NCI-H128 (cell line): ENCODE measurements around the gene NPIPB2.
"Not testable (repeated sequence)": the region's sequence is repeated elsewhere in the genome, so short reads cannot be mapped to it uniquely, and the experiment has no call there.

Source experiments
- DNase-seq: peaks from one replicate; lab custom pipeline; 2025; ENCODE audit not compliant: unreplicated experiment; lab: John Stamatoyannopoulos, UW

The NPIPB2 gene

DNA sequence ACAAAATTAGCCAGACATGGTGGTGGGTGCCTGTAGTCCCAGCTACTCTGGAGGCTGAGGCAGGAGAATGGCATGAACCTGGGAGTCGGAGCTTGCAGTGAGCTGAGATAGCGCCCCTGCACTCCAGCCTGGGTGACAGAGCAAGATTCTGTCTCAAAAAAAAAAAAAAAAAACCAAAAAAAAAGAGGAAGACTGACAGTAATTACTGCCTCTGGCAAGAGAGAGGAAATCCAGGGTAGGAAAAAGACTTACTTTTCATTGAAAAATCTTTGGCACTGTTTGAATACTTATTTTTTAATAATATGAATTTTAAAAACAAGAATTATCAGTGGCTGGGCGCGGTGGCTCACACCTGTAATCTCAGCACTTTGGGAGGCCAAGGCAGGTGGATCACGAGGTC, 20.6 kb upstream of the NPIPB2 start:
- DNase-seq: not testable (repeated sequence)

DNA sequence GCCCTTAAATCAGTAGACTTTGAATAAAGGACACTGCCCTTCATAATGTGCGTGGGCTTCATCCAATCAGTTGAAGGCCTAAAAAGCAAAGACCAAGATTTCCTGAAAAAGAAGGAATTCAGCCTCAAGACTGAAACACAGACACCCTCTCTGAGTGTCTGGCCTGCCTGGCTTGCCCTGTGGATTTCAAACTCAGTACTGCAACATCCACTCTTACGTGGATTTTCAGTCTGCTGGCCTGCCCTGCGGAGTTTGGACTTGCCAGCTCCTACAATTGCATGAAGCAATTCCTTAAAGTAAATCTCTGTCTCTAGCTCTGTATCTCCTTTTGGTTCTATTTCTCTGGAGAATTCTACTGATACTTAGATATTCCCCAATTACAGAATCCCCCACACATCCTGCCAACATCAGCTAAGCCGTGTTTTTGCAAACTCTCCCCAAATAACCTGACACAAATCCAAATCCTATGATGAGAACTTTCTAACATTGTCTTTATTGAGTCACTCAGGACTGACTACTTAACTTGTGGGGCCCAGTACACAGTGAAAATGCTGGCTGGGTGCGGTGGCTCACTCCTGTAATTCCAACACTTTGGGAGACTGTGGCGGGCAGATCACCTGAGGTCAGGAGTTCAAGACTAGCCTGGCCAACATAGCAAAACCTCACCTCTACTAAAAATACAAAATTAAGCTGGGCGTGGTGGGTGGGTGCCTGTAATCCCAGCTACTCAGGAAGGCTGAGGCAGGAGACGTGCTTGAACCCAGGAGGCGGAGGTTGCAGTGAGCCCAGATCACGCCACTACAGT, 15.9 kb upstream of the NPIPB2 start:
- DNase-seq: no peak

DNA sequence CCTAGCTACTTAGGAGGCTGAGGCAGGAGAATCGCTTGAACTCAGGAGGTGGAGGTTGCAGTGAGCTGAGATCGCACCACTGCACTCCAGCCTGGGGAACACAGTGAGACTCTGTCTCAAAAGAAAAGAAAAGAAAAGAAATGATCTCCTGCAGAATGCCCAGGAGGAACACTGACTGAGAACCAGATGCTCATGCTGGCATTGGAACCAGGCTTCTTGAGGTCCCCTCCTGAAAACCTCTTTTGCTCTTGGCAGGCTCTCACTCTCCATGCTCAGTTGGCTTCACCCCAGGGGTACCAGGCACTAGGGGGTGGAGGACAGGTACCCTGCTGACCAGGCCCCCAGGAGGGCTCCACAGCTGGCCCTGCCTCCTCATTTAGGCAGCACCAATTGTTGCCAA, 14.7 kb upstream of the NPIPB2 start:
- DNase-seq: no peak

DNA sequence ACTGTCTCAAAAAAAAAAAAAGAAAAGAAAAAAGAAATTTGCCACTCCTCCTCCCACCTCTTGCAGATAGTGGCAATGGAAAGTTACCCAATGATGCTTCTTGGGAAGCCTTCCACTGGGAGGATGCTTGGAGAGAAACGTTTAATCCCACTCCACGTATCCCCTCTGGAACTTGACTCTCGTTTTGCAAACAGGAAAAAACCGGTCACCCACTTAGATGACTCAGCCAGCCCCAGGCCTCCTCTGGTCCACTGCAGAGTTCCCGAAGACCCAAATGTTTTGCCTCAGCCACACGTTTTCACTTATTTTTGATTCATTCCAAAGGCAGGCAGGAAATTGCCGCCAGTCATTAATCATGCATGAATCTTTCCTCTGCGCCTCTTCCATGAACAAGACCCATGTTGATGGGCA, 13.9 kb upstream of the NPIPB2 start:
- DNase-seq: no peak

DNA sequence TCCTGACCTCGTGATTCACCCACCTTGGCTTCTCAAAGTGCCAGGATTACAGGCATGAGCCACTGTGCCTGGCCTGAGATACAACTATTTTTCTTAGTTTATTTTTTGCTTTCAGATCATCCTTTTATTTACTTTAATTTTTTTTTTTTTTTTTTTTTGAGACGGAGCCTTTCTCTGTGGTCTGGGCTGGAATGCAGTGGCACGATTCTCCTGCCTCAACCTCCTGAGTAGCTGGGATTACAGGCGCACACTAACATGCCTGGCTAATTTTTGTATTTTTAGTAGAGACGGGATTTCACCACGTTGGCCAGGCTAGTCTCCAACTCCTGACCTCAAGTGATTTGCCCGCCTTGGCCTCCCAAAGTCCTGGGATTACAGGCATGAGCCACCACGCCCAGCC, 11.7 kb upstream of the NPIPB2 start:
- not testable (repeated sequence) for DNase-seq

DNA sequence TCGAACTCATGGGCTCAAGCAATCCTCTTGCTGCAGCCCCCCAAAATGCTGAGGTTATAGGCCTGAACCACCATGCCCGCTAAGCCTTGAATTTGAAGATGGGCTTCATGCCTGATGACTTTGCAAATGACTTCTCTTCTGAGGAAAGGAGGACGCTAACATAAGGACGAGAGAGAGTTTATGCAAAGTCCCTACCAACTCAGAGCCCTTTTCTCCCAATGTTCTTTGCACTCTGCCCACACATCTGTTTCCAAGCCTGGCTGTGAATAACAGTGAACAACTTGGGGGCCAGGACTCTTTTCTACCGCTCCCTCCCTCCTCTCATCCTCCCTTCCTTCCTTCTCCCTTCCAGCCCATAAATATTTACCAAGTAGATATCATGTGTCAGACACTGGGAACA, 8.5 kb upstream of the NPIPB2 start:
- no peak for DNase-seq

DNA sequence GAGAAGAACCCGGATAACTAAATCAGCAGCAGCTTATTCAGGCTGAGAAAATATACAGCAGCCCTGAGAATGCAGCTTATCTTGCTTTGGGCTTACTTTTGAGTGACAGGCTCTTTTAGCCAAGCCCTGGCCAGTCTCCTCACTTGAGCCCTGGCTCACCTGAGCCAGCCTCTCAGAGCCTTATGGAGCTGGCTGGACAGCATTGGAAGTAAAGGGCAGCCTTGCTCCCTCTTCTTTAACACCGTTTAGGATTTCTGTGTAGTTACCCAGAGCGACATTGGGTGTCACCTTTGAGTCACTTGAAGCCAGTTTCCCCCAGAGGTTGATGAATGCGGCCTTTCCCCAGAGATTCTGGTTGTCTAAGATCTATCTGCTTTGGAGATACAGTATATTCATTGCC, 7.7 kb upstream of the NPIPB2 start:
- DNase-seq: no peak

DNA sequence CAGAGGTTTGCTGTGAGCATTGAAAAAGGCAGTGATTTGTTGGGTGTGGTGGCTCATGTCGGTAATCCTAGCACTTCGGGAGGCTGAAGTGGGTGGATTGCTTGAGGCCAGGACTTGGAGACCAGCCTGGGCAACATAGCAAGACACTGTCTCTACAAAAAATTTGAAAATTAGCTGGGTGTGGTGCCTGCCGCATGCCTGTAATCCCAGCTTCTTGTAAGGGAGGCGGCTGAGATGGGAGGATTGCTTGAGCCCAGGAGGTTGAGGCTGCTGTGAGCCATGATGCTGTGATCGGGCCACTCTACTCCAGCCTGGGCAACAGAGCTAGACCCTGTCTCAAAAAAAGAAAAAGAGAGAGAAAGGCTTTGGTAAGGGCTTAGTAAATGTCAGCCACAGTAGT, 7.0 kb upstream of the NPIPB2 start:
- no peak for DNase-seq

DNA sequence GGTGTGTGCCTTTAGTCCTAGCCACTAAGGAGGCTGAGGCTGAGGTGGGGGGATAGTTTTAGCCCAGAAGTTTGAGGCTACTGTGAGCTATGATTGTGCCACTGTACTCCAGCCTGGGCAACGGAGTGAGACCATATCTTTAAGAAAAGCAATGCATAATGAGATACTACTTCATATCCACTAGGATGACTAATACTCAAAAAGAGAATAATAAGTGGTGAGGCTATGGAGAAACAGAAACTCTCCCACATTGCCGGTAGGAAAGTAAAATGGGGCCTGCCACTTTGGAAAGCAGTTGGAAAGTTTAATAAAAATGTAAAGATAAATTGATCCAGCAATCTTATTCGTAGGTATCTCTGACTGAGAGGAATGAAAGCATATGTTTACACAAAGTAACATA, 4.6 kb upstream of the NPIPB2 start:
- no peak for DNase-seq

DNA sequence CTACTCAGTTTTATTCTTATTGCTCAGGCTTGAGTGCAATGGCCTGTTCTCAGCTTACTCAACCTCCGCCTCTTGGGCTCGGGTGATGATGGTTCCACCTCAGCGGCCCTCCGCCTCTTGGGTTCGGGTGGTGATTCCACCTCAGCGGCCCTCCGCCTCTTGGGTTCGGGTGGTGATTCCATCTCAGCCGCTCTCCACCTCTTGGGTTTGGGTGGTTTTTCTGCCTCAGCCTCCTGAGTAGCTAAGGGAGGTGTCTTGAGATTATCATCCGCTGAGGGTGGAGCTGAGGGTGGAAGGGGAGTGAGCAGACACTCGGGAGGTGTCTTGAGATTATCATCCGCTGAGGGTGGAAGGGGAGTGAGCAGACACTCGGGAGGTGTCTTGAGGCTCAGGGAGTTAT, 14.5 kb downstream of the NPIPB2 start:
- DNase-seq: not testable (repeated sequence)

DNA sequence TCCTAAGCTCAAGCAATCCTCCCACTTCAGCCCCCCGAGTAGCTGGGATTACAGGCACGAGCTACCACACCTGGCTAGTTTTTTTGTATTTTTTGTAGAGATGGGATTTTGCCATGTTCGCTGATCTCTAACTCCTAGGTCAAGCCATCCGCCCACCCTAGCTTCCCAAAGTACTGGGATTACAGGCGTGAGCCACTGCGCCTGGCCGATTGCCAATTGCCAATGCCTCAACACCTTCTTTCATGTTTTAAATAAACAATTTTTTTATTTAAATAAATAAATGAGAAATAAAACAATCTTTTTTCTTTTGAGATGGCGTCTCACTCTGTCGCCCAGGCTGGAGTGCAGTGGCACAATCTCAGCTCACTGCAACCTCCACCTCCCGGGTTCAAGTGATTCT, 17.8 kb downstream of the NPIPB2 start:
- DNase-seq: not testable (repeated sequence)

DNA sequence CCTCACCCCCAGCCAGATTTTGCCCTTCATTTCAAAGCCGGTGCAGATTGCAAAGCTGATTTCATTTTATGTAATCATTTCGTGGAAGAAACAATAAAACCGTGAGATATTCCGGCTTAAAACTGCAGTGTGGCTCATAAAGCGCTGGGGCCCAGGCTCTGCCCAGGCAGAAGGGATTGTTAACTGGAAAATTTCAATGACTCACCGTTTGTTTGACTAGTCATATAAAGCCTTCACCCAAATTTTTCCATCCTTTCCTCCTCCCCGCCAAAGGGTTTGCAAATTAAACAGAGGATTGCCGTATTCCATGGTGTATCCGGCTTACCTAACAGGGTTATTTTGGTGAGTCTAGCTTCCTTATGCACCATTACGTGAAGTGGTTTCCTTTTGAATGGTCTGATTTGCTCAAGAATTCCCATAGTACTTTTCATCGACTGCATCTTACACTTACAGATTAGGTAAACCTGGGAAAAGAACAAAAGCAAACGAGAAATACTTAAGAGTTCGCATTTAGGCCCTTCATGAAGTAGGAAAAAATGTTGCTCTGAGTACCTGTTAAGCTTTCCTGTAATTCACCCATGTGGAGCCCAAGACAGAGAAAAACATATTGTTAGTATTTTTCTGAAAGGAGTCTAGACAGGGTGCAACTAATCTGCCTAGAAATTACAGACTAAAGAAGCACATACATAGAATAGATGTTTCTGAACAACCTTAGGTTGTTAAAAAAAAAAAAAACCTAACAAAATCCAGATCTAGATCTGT, 25.1 kb downstream of the NPIPB2 start:
- no peak for DNase-seq

DNA sequence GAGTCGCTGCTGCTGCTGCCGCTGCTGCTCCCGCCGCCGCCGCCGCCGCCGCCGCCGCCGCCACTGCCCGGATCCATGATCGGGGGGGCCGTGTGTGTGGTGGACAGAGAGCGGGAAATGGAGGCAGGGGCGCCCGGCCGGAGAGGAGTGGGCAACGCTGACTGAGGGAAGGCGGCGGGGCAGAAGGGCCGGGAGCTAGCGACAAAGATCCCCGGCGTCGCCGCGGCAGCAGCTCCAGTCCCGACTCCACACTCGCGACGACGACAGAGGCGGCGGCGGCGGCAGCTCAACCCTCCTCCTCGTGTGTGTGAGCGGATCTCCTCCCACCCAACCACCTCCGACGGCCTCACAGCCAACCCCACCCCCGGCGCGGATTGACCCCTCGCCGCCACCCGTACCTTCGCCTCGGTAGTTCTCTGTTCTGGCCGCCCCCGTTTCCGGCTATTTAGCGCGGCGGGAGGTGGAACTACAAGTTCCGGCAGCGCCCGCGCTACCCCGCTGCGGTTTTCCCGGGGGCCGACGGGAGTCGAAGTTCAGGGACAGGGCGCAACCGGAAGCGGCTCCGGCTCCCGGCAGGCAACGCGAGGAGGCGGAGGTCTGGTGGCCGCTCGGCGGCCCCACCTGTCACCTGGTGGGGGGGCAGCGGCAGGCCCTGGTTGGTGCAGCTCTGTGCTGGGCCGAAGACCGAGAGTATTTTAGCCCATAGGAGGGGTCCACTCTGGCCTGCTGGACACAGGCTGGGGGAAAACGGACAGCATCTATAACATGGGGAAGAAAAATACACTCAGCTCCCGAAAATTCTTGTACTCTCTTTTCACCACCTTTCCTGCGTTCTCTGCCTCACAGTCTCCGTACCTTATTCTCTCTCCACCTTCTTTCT, 26.0 kb downstream of the NPIPB2 start, which contains the start of gene GSPT1:
GSPT1 (minus strand) TSS at position 313 of the 880 bp plus-strand sequence; CDS start at position 77, 236 bp downstream.
- DNase-seq: peak; percentile 94

DNA sequence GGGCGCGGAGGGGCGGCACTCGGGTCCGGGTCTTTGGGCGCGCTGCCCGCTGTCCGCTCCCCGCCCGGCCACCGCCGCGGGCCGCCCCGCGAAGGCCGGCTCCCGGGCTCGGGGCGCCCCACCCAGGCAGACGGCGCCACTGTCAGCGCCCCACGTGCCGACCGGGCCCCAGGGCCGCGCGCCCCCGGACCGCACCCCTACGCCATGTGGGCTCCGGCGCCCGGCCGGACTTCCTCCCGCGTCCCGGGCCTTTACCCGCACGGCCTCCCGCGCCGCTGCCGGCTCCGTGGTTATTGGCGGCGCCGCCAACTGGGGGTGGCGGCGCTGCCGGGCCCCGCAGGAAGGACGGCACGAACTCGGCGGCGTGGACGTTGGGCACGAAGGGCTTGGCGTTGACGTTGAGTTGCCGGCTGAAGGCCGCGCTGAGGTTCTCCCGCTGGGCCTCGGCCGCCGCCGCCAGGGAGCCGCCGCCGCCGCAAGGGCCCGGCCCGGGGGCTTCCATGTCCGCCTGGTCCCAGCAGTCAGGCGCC, 26.7 kb downstream of the NPIPB2 start:
- DNase-seq: no peak

DNA sequence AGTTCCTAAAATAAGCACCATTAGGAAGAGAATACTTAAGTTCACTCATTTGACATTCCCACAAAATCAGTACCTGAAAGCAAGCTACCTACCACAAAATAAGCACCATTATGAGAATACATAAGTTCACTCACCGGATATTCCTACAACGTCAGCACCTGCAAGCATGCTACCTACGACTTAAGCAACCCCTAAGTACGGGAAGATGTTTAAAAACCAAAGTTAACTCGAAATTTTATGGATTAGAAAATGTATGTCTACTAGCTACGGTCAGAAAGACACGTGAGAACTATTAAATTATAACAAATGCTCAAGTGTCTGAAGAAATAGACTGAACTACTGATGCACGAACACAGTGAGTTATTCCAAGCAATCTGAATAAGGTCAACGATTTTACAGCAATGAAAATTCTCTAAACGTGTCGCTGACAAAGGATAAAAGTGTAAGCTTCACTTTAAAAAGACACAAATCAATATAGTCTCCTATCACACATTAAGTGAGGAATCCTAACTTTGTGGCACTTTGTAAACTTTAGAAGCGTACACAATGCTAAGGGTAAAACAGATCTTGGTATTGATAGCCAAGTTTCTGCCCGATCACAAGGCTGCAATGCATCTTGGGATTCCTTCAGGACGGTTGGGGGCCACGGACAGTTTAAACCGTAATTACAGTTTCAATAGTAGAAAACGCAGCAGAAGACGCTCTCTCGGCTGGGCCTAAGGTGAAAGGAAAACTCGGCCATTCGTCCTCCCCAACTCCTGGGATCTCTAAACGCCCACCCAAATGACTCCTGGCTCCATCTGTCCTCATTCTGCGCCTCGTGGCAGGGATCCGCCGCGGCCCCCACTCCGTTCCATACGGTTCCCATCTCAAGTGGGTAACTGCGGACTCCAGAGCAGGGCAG, 27.4 kb downstream of the NPIPB2 start:
- DNase-seq: no peak

DNA sequence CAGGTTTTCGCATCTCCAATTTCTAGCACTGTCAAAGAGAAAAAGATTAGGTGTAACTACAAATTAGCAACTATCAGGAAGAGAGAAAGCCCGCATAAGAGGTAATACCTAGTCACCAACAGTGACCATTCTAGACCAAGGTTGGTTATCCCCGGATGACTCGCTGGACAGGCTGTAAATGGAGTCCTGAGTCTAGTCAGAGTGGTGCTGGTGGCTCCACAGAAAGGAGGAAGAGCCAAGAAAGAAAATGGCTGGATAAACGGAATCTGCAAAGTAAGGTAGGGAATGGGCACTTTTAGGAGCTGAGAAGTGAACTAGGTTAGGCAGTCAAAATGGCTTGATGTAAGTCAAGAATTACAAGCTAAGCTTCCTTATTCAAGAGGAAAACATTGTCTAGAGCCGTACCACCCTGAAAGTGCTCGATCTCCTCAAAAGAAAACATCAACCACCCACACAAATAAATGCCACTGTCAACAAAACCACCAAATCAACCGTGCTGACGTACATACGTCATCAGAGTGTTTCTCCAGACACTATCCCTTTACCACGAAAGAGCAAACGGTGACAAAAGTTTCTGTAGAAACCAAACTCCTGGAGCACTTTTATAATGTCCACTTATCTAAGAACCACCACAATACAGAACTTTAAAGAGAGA, 28.3 kb downstream of the NPIPB2 start:
- no peak for DNase-seq

DNA sequence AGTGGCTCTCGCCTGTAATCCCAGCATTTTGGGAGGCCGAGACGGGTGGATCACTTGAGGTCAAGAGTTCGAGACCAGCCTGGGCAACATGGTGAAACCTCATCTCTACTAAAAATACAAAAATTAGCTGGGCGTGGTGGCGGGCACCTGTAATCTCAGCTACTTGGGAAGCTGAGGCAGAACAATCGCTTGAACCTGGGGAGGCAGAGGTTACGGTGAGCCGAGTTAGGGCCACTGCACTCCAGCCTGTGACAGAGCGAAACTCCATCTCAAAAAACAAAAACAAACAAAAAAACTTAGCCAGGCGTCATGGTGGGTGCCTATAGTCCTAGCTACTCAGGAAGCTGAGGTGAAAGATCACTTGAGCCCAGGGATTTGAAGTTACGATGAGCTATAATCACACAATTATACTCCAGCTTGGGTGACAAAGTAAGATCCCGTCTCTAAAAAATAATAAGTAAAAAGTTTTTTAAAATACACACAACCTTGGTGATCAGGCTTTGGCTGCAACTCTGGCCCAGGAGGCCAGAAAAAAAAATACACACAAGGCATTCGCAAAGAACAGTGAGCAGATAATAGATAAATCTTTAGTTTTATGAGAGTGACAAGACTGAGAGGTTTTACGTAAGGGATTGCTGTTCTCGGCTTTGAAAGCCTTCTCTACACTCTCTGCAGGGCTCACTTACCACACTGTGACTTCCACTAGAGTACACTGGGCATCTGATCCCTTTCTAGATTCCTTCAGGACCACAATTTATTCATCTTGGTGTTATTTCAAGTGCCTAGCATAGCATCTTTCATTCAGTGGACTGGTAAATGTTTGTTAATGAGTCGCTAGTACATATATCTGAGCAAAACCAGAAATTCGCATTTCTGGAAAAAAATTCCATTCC, 31.9 kb downstream of the NPIPB2 start:
- DNase-seq: no peak

DNA sequence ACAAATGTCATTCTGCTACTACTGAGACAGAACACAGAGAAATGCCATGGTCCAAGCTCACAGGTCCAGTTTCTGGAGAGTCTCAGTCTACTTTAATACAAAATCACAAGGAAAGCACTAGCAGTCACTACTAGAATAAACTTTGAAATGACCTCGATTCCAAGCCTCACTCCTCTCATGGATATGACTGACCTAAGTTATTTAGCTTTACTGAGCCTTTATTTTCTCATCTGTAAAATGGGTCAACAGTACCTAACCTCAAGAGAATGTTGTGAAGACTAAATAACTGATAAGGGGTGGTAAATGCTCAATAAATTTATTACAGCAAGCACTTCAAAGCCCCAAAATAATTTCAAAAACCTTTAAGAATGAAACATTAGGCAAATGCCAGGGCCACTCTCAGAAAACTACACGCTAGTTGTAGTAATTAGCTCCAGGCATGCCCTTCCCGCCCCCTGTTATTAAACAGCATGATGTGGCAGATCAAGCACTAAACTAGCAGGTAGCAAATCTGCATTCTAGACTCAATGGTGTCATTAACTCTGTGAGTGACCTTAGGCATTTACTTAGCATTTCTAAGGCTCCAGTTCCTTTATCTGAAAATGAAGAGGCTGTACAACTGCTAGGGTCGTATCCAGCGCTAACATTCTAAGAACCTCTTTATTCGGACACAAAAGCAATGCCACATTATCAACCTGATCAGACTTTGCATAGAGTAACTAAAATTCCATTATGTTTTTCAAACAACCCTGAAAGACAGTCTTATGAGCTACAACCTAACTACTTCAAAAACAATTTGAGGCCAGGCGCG, 34.5 kb downstream of the NPIPB2 start:
- no peak for DNase-seq
